Fibroblast of the aortic adventitia (primary cell): Measurements from ENCODE around the gene ME2. TPM values are rescaled to one million over a fixed set of nuclear protein-coding genes. Genes with fewer than 3 reads are reported as not detected.
"Not testable (repeated sequence)": the region's sequence is repeated elsewhere in the genome, so short reads cannot be mapped to it uniquely, and the experiment has no call there.

Experiments
- DNase-seq: peaks from one replicate; pipeline ENCODE4 v3.0.0-alpha.2; 2010; ENCODE audit warnings: low read depth
- H3K4me3 ChIP-seq: 2 replicates; pipeline ENCODE4 v1.5.1; 2011; ENCODE audit warnings: low read depth, mild to moderate bottlenecking, control low read depth, low read length, moderate library complexity
- CTCF ChIP-seq: IDR thresholded peaks from 2 replicates; pipeline ENCODE4 v1.5.1; 2011; ENCODE audit warnings: mild to moderate bottlenecking, low read length, control low read depth, inconsistent platforms; ENCODE audit not compliant: insufficient read depth
- total RNA-seq: library from RNA; depleted of rRNA; stranded (reverse); fragments of >200 nt; gene quantifications from 2 replicates; pipeline ENCODE4 v1.2.3, GENCODE V29; 2012; ENCODE audit warnings: low replicate concordance

Gene ME2
- total RNA-seq, 1 donor = 48.6 TPM

DNA sequence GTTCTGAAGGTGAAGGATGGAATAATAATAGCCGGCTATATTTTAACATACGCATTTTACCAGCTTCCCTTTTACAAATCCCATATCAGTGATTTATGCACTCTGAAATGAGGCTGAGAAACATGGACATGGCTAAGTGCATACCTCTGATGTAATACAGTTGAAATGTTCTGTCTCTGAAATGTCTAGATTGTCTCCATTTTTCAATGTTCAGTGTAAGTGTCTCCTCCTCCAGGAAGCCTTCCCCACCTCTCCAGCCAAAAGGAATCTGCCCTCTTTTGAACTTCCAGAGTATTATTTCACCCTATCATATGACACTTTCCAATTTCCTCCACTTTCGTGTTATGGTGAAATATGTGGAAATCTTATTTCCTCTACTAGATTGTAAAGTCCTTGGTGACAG is 29.5 kb upstream of the ME2 start:
- TF ChIP-seq CTCF = no peak
- H3K4me3 ChIP-seq = no peak overlapping the region
- peak; percentile 56 for DNase-seq

GRCh38 chr18:50850307-50851065 is 28.4 kb upstream of the ME2 start:
- H3K4me3 ChIP-seq = no peak overlapping the region
- DNase-seq = no peak
- no peak for TF ChIP-seq CTCF

- DNase-seq = peak; percentile 72
- TF ChIP-seq CTCF = no peak
- H3K4me3 ChIP-seq = no peak overlapping the region
These were observed 25.1 kb upstream of the ME2 start for GRCh38 chr18:50853863-50854271.

GRCh38 chr18:50855976-50856757 is 22.8 kb upstream of the ME2 start:
- TF ChIP-seq CTCF = no peak
- no peak for DNase-seq
- H3K4me3 ChIP-seq = no peak overlapping the region

DNA sequence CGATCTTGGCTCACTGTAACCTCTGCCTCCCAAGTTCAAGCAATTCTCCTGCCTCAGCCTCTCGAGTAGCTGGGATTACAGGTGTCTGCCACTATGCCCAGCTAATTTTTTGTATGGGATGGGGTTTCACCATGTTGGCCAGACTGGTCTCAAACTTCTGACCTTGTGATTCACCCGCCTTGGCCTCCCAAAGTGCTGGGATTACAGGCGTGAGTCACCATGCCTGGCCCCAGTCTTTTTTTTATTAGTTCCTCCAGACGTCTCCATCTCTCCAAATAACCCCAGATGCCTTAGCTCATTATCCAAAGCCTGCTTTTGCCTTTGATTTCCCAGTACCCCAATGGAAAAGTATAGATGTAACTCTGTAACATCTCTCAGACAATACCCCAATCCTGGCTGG is 21.8 kb upstream of the ME2 start:
- H3K4me3 ChIP-seq, DNase-seq: not testable (repeated sequence)

DNA sequence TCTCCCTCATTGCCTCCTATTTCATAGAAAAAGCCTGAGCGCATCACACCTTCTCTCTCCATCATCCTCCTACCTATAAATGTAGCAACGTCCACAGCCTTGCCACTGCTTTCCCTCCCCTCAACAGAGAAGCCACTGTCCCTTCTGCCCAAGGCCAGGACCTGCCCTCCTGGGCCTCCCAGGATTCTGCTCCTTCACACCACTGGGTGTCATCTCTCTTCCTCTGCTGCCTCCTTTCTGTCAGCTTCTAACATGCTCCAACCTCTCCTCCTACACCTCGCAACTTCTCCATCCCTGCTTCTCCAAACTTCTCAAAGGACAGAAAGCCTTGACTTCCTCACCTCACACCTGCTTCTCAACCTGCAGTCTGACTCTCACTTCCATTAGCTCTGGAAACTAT is 21.2 kb upstream of the ME2 start:
- no peak for DNase-seq
- H3K4me3 ChIP-seq = no peak overlapping the region

More for the DNA sequence above, 21.2 kb upstream of the ME2 start:
- TF ChIP-seq CTCF = no peak
